Vagina (tissue), 2 donors: Measurements from ENCODE around the gene LMCD1. TPM values are rescaled to one million over a fixed set of nuclear protein-coding genes. Genes with fewer than 3 reads are reported as not detected.

ENCODE experiments used
- DNase-seq, 2 donors: peaks; one replicate each; pipeline ENCODE4 v3.0.0-alpha.2; 2017; ENCODE audit errors: extremely low spot score in 2 of 2
- H3K27ac ChIP-seq: fragments of 200-600 bp; sonication (generic); one replicate; pipeline ENCODE4 v1.5.1; 2019
- H3K27me3 ChIP-seq: fragments of 200-600 bp; sonication (generic); one replicate; pipeline ENCODE4 v1.5.1; 2019
- H3K36me3 ChIP-seq, 2 donors: fragments of 200-600 bp; sonication (generic); one replicate each; pipeline ENCODE4 v1.5.1; 2017 to 2019
- H3K4me1 ChIP-seq: fragments of 200-600 bp; sonication (generic); one replicate; pipeline ENCODE4 v1.5.1; 2019
- H3K4me3 ChIP-seq, 2 donors: fragments of 200-600 bp; sonication (generic); 1 replicate in 1 of 2; 2 replicates in 1 of 2; pipeline ENCODE4 v1.5.1; 2016 to 2019
- H3K9me3 ChIP-seq: fragments of 200-600 bp; sonication (generic); one replicate; pipeline ENCODE4 v1.5.1; 2019
- CTCF ChIP-seq, 3 experiments: fragments of 450-650 bp in 2 of 3; fragments of 200-600 bp in 1 of 3; sonication (generic) in 1 of 3; IDR thresholded peaks; one replicate each; pipeline ENCODE4 v1.5.1; 2017 to 2019; ENCODE audit warnings: antibody characterized with exemption in 3 of 3, mild to moderate bottlenecking in 2 of 3, moderate library complexity in 2 of 3
- POLR2A ChIP-seq, 2 donors: fragments of 450-650 bp; IDR thresholded peaks; one replicate each; pipeline ENCODE4 v1.6.1; 2017; ENCODE audit warnings: antibody characterized with exemption in 2 of 2, mild to moderate bottlenecking in 2 of 2, moderate library complexity in 2 of 2
- POLR2AphosphoS5 ChIP-seq, 2 donors: sonication (generic); formaldehyde crosslinking; IDR thresholded peaks; one replicate each; pipeline ENCODE4 v1.9.0; 2017; ENCODE audit warnings: antibody characterized with exemption in 2 of 2, mild to moderate bottlenecking in 2 of 2, low read depth in 1 of 2; ENCODE audit not compliant: insufficient read depth in 1 of 2
- intact Hi-C: fragments of 100-400 bp; cut with DNase I; formaldehyde crosslinking; loops from one replicate; pipeline ENCODE4 v1.15.1; 2023
- total RNA-seq: library from RNA; depleted of rRNA; stranded (reverse); fragments of >200 nt; gene quantifications from one replicate; pipeline ENCODE4 v1.2.3, GENCODE V29; 2016

LMCD1 gene
- total RNA-seq, 1 donor from 2014 or later, result 78.3 TPM

- H3K36me3 ChIP-seq, result peaks cover 0 to 5% of the 10 kb centered on the region in 2 donors
- H3K27ac ChIP-seq, result no peak overlapping the region
- peaks cover 17% of the 10 kb centered on the region for H3K4me1 ChIP-seq
- no peak overlapping the region for H3K4me3 ChIP-seq
- intact Hi-C loops, result no loop called here
- no peak for TF ChIP-seq POLR2AphosphoS5 (IDR thresholded peaks at IDR 0.05; ENCODE audit: insufficient read depth in 1 of 2, low read depth in 1 of 2)
- H3K9me3 ChIP-seq, result no peaks in the 10 kb centered on the region
- H3K27me3 ChIP-seq, result no peaks in the 10 kb centered on the region
- no peak for DNase-seq
Measured at GRCh38 chr3:8516783-8517182, 15.2 kb downstream of the LMCD1 start.

GRCh38 chr3:8517487-8517886 lies 15.9 kb downstream of the LMCD1 start:
- DNase-seq, result no peak
- no peak for TF ChIP-seq POLR2AphosphoS5 (IDR thresholded peaks at IDR 0.05; ENCODE audit: insufficient read depth in 1 of 2, low read depth in 1 of 2)
- no peak for TF ChIP-seq POLR2A (IDR thresholded peaks at IDR 0.05)
- no peak for TF ChIP-seq CTCF (IDR thresholded peaks at IDR 0.05)
- Histone ChIP-seq H3K27me3 (no peaks in the 10 kb centered on the region), H3K9me3 (no peaks in the 10 kb centered on the region), H3K4me1 (peaks cover 17% of the 10 kb centered on the region), H3K27ac (no peak overlapping the region), H3K36me3 (peaks cover 0 to 5% of the 10 kb centered on the region in 2 donors), H3K4me3 (no peak overlapping the region)
- intact Hi-C loops, result no loop called here

GRCh38 chr3:8518138-8518537 lies 16.5 kb downstream of the LMCD1 start:
- H3K4me3 ChIP-seq, result no peak overlapping the region
- H3K27ac ChIP-seq, result no peak overlapping the region
- H3K9me3 ChIP-seq, result no peaks in the 10 kb centered on the region
- H3K36me3 ChIP-seq, result peaks cover 0 to 5% of the 10 kb centered on the region in 2 donors
- DNase-seq, result no peak
- TF ChIP-seq POLR2A (IDR thresholded peaks at IDR 0.05) (no peak), POLR2AphosphoS5 (IDR thresholded peaks at IDR 0.05; ENCODE audit: insufficient read depth in 1 of 2, low read depth in 1 of 2) (no peak), CTCF (IDR thresholded peaks at IDR 0.05) (no peak)
- intact Hi-C loops, result no loop called here
- H3K4me1 ChIP-seq, result peaks cover 21% of the 10 kb centered on the region
- H3K27me3 ChIP-seq, result no peaks in the 10 kb centered on the region

GRCh38 chr3:8519156-8519555 lies 17.5 kb downstream of the LMCD1 start:
- no peak overlapping the region for H3K27ac ChIP-seq
- intact Hi-C loops, result no loop called here
- H3K4me3 ChIP-seq, result no peak overlapping the region
- DNase-seq, result no peak
- H3K9me3 ChIP-seq, result no peaks in the 10 kb centered on the region
- H3K27me3 ChIP-seq, result no peaks in the 10 kb centered on the region
- peaks cover 0 to 5% of the 10 kb centered on the region in 2 donors for H3K36me3 ChIP-seq
- TF ChIP-seq POLR2AphosphoS5 (IDR thresholded peaks at IDR 0.05; ENCODE audit: insufficient read depth in 1 of 2, low read depth in 1 of 2) (no peak), POLR2A (IDR thresholded peaks at IDR 0.05) (no peak), CTCF (IDR thresholded peaks at IDR 0.05) (no peak)
- peaks cover 32% of the 10 kb centered on the region for H3K4me1 ChIP-seq

GRCh38 chr3:8519774-8520448 lies 18.3 kb downstream of the LMCD1 start:
- H3K9me3 ChIP-seq, result no peaks in the 10 kb centered on the region
- H3K27me3 ChIP-seq, result no peaks in the 10 kb centered on the region
- peaks cover 37% of the 10 kb centered on the region for H3K4me1 ChIP-seq
- H3K36me3 ChIP-seq, result no peaks in the 10 kb centered on the region
- TF ChIP-seq POLR2AphosphoS5 (IDR thresholded peaks at IDR 0.05; ENCODE audit: insufficient read depth in 1 of 2, low read depth in 1 of 2) (no peak), CTCF (IDR thresholded peaks at IDR 0.05) (no peak), POLR2A (IDR thresholded peaks at IDR 0.05) (no peak)
- H3K27ac ChIP-seq, result no peak overlapping the region
- no peak overlapping the region for H3K4me3 ChIP-seq
- intact Hi-C loops, result no loop called here
- DNase-seq, result no peak
